ENCODE results near the gene COA1.

DNA sequence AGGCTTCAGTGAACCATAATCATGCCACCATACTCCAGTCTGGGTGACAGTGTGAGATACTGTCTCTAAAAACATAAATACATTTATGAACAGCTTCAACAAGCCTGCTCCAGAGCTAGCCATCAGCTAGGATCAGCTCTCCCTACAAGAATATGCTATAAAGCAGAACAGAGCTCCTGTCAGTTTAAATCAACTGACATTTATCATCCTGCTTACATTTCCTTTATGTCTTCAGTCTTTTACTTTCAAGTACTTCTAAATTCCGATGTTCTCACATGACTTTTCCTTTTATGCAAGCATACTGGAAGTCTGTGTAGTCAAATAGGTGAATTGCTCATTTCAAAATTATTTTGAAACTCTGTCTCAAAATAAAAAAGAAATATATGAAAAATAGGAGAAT, 64.6 kb downstream of the COA1 start:
- TF ChIP-seq, protein P1, sequence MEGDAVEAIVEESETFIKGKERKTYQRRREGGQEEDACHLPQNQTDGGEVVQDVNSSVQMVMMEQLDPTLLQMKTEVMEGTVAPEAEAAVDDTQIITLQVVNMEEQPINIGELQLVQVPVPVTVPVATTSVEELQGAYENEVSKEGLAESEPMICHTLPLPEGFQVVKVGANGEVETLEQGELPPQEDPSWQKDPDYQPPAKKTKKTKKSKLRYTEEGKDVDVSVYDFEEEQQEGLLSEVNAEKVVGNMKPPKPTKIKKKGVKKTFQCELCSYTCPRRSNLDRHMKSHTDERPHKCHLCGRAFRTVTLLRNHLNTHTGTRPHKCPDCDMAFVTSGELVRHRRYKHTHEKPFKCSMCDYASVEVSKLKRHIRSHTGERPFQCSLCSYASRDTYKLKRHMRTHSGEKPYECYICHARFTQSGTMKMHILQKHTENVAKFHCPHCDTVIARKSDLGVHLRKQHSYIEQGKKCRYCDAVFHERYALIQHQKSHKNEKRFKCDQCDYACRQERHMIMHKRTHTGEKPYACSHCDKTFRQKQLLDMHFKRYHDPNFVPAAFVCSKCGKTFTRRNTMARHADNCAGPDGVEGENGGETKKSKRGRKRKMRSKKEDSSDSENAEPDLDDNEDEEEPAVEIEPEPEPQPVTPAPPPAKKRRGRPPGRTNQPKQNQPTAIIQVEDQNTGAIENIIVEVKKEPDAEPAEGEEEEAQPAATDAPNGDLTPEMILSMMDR (IDR thresholded peaks at IDR 0.05): no peak
- no peak for TF ChIP-seq EP300 (IDR thresholded peaks at IDR 0.05)

Measured in ovary (tissue), 3 donors.